ENCODE results near the gene TBC1D32. TPM values are rescaled to one million over a fixed set of nuclear protein-coding genes. Genes with fewer than 3 reads are reported as not detected.

TBC1D32 gene
- polyA plus RNA-seq, 1 of the 3 experiments (the other 2 are of a cell fraction): 2.3 TPM

DNA sequence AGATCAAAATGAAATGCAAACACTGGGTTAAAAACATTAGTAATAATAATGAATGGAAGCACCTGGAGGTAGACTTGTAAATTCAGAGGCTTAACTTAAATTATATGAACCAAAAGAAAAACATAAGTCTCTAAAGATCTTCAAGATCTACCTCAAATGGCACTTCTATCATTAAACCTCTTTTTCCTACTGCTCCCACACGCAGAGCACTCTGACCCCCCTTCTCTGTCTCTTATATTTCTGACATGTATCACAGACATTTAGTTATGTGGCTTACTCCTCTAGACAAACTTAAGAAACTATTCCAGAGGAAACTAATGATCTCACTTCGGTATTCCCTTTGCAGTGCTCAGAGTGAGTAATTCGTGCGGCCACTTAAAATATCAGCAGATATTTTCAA lies 1.1 kb downstream of the TBC1D32 start:
- Histone ChIP-seq H3K9me2 (no peaks in the 10 kb centered on the region), H4K20me1 (ENCODE audit: insufficient read depth) (no peaks in the 10 kb centered on the region), H3K4me3 (ENCODE audit: low read depth in 2 of 2, low read length in 1 of 2) (no peak overlapping the region; a peak in 1 of 4 replicates), H2AFZ (ENCODE audit: low read depth) (peak overlapping the region; percentile 95; the same call in 1 of the 2 replicates), H3K79me2 (ENCODE audit: insufficient read depth) (0 out of 2 replicates have a peak, but pooled peaks cover 5% of the 10 kb centered on the region), H3K4me2 (peak overlapping the region; percentile 78), H3F3A (replicated peaks; ENCODE audit: insufficient read depth) (no peaks in the 10 kb centered on the region), H3K9ac (no peak overlapping the region), H3K27ac (ENCODE audit: low read depth in 2 of 2, low read length in 1 of 2) (no peak overlapping the region), H3K9me3 (no peaks in the 10 kb centered on the region), H3K27me3 (ENCODE audit: insufficient read depth) (no peaks in the 10 kb centered on the region), H3K4me1 (ENCODE audit: control insufficient read depth in 1 of 2, insufficient read depth in 2 of 2, low read depth in 1 of 2, low read length in 1 of 2) (peaks cover 0 to 5% of the 10 kb centered on the region in 2 experiments; a peak in 2 of 4 replicates), H3K36me3 (replicated peaks in 1 of 2; ENCODE audit: control insufficient read depth in 1 of 2, insufficient read depth in 2 of 2, low read length in 1 of 2) (peaks cover 0 to 4% of the 10 kb centered on the region in 2 experiments)
- DNase-seq: no peak
- WGBS (ENCODE audit: low lambda C conversion rate): 98% methylated on average over 4 of the region's 4 CpGs
- POLR2A ChIA-PET: no interaction called here
- TF ChIP-seq, protein P1, sequence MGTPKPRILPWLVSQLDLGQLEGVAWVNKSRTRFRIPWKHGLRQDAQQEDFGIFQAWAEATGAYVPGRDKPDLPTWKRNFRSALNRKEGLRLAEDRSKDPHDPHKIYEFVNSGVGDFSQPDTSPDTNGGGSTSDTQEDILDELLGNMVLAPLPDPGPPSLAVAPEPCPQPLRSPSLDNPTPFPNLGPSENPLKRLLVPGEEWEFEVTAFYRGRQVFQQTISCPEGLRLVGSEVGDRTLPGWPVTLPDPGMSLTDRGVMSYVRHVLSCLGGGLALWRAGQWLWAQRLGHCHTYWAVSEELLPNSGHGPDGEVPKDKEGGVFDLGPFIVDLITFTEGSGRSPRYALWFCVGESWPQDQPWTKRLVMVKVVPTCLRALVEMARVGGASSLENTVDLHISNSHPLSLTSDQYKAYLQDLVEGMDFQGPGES (IDR thresholded peaks at IDR 0.05; ENCODE audit: low read depth, low read length): no peak
- TF ChIP-seq MEF2A (IDR thresholded peaks at IDR 0.05; ENCODE audit: borderline replicate concordance, low read depth) (no peak), RAD21 (IDR thresholded peaks at IDR 0.05; ENCODE audit: low read length) (no peak), TEAD4 (IDR thresholded peaks at IDR 0.05; ENCODE audit: borderline replicate concordance, insufficient read depth) (no peak), REST (IDR thresholded peaks at IDR 0.05; ENCODE audit: low read depth, low read length) (no peak), POLR2AphosphoS5 (IDR thresholded peaks at IDR 0.05; ENCODE audit: low read depth, low read length) (no peak), RCOR1 (IDR thresholded peaks at IDR 0.05; ENCODE audit: low read length) (no peak), FOSL2 (IDR thresholded peaks at IDR 0.05; ENCODE audit: borderline replicate concordance, low read depth) (no peak), SIN3A (IDR thresholded peaks at IDR 0.05; ENCODE audit: borderline replicate concordance, low read depth, low read length) (no peak), TAF1 (IDR thresholded peaks at IDR 0.05; ENCODE audit: borderline replicate concordance, low read depth, low read length) (no peak), YY1 (IDR thresholded peaks at IDR 0.05; ENCODE audit: low read depth) (no peak), GATA2 (CRISPR knock-in tag; IDR thresholded peaks at IDR 0.05) (no peak), FOXJ3 (CRISPR knock-in tag; IDR thresholded peaks at IDR 0.05) (no peak), EZH2phosphoT487 (IDR thresholded peaks at IDR 0.05; ENCODE audit: borderline replicate concordance, low read depth) (no peak), PBX3 (IDR thresholded peaks at IDR 0.05) (no peak)
- CTCF ChIA-PET: no interaction called here
